Hematopoietic multipotent progenitor cell treated with erythropoietin and hydrocortisone succinate and interleukin-3 and kit ligand, for 8 days (in vitro differentiated cells): Measurements from ENCODE around the gene CLK2.
A peak's percentile ranks its signal among the peaks of the same experiment; 100 is the strongest.

Source experiments
- DNase-seq: peaks from one replicate; pipeline ENCODE4 v3.0.0-alpha.2; 2015

The CLK2 gene

DNA sequence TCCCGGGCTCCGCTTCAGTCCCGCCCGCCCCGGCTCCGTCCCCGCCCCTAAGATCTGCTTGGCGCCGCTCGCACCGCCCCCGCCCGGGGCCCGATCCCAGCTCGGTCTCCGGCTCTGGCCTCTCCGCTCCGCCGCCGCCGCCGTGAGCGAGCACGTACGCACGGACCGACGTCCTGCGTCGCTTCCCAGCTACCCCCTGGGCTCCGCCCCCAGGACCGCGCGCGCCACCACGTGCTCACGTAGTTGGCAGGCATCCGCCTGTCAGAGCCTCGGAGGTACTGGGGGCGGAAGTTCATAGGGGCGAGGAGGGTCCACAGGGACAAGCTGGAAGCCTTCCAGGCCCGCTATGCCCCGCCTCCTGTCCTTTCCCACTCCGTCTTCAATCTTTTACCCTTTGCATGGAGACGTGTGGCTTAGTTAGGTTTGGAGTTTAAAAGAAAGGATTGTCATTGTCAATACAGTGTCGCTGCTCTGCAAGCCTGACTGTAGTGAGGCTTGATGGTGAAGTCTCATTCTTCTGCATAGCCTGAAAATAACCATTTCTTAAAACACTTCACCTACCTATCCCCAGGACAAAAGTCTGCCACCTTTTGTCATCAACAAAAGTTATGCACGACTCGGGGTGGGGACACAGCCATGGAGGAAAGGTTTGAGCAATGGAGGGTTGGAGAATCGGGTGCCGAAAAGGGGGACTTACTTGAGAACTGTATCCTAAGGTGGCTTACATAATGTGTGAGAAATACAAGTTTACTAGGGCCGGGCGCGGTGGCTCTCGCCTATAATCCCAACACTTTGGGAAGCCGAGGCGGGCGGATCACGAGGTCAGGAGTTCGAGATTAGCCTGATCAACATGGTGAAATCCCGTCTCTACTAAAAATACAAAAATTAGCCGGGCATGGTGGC is at the start of gene CLK2:
Gene CLK2, minus strand, starts transcription at position 162 of the 903 bp plus-strand sequence. CDS start 2,527 bp downstream, outside the sequence.
- DNase-seq, result peak; percentile 97

DNA sequence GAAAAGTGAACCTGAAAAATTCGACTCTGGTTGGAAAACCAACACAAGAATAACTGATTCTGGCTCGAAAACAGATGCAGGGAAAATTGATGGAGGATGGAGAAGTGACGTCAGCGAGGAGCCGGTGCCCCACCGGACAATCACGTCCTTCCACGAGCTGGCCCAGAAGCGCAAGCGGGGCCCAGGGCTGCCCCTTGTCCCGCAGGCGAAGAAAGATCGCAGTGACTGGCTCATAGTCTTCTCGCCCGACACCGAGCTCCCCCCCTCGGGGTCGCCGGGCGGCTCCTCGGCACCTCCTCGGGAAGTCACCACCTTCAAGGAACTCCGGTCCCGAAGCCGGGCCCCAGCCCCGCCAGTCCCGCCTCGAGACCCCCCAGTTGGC is 49.3 kb upstream of the CLK2 start:
- DNase-seq, result no peak

DNA sequence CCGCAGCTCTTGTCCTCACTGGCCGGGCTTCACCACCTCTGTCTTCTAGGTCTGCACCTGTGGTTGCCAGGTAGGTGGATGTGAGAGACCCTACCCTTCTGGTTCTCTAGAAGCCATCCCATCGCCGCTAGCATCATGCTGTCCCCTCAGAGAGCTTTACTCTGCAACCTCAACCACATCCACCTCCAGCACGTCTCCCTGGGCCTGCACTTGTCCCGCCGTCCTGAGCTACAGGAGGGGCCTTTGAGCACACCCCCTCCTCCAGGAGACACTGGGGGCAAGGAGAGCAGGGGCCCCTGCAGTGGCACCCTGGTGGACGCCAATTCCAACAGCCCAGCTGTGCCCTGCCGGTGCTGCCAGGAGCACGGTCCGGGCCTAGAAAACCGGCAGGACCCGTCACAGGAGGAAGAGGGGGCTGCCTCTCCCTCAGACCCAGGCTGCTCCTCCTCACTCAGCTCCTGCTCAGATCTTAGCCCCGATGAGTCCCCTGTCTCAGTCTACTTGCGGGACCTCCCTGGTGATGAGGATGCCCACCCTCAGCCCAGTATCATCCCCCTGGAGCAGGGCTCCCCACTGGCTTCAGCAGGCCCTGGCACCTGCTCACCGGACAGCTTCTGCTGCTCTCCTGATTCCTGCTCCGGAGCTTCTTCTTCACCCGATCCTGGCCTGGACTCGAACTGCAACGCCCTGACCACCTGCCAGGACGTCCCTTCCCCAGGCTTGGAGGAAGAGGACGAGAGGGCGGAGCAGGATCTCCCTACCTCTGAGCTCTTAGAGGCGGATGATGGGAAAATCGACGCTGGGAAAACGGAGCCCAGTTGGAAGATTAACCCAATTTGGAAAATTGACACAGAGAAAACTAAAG is 48.6 kb upstream of the CLK2 start:
- DNase-seq, result no peak

DNA sequence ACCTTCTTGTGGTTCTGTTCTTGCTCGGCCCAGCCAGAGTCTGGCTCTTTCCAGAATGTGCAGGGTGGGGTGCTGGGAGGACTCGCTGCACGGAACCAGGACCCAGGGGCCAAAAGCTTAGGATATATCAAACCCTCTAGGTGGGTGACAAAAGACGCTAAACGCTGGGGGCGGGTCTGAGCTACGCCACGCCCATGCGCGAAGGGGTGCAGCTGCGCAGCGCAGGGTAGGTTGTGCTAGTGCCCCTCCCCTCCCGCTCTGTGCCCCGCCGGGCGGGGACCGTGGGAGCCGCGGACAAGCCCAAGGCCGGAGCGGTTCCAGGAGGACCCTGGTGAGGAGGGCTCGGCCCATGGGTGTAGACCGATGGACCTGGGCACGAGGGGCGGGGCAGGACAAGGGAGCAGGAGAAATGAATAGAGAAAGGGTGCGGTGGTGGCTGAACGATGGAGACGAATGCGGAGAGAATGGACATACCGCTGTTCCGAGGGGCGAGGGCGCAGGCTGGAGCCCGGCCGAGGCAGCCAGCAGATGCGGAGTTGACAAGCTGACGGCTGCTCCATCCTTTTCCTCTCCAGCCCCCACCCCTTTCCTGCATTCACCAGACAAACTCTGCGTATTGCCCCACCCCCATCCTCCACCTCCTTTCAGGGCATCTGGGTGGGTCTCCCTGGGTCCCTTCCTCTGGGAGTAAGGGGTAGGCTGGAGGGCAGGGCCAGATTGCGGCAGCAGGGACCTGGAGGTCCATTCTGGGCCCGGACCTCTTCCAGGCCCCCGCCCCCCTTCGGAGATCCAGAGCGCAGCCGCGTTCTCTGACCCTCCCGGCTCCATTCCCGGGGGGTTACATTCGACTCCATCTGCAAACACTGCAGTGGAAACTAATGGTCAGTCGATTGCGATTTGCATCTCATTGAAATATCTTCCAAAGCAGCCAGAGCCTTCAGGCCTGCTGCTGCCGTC is 47.6 kb upstream of the CLK2 start, which contains the start of gene RUSC1:
Gene RUSC1, plus strand, starts transcription at position 234 of the 957 bp plus-strand sequence. CDS start 880 bp downstream, outside the sequence.
- DNase-seq, result peak; percentile 80

DNA sequence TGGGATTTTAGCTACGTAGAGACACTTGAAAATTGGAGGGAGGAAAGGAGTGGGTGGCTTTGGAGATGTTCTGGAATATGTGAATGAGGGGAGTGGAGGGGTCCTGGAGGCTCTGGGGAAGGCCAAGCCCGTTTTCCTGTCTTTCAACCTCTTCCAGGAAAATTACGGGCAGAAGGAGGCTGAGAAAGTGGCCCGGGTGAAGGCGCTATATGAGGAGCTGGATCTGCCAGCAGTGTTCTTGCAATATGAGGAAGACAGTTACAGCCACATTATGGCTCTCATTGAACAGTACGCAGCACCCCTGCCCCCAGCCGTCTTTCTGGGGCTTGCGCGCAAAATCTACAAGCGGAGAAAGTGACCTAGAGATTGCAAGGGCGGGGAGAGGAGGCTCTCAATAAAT is 46.9 kb upstream of the CLK2 start:
- DNase-seq, result no peak

DNA sequence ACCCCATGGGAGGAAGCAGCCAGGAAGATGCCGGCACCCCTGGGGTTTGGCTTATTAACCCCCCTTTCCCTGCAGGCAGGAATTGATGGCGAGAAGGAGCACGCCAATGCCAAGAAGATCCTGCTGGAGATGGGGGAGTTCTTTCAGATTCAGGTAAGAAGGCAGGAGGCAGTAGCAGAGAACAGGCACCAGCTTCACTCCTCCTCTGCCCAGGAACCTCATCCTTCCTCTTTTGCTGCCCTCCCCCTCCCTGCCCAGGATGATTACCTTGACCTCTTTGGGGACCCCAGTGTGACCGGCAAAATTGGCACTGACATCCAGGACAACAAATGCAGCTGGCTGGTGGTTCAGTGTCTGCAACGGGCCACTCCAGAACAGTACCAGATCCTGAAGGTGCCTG is 46.2 kb upstream of the CLK2 start:
- no peak for DNase-seq

DNA sequence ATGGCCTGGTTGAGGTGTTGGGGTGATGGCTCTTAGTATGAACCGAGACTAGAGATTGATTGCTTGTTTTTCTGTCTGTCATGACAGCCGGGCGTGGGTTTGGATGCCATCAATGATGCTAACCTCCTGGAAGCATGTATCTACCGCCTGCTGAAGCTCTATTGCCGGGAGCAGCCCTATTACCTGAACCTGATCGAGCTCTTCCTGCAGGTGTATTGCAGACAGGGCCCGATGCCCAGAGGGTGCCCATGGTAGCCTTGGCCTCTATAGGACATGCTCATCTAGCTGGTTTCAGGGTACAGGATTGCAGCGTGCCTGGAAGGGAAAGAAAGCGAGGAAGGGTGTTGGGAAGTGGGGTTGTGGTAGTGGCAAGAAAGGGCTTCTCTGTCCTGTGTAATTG is 44.8 kb upstream of the CLK2 start:
- no peak for DNase-seq

DNA sequence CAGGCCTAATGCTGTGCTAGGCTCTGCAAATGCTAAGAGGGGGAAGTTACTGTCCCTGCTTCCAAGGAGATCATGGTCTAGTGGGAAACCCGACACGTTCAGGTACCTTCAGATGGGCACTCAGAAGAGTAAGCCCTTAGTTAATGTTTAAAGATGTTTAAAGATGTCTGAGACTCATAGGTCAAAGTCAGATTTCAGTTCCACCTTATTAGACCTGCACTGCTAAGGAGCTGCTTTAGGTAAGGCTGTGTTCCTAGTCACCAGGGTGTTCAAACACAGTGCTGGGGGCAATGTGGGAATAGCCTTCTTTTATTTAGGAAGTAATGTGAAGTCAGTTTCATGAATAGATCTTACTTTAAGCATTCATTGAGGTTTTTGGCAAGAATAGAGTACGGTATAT is 43.6 kb upstream of the CLK2 start:
- DNase-seq, result no peak

DNA sequence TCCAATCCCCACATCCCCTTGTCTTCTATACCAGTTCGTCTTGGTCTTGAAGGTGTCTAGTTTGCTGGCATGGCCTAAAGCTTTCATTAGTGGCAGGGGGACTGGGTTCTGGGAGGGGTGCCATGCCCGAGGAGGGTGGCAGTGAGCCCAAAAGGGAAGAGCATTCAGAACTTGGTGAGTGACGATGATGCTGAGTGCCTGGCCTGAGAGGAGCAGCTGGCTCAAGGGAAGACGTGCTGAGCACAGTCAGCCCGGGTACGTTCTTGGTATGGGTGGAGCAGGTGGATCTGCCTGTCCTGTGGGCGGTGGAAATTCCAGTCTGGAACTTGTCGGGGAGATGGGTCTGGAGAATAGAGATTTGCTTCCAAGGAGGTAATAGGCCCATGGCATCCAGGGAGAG is 40.0 kb upstream of the CLK2 start:
- DNase-seq, result no peak

DNA sequence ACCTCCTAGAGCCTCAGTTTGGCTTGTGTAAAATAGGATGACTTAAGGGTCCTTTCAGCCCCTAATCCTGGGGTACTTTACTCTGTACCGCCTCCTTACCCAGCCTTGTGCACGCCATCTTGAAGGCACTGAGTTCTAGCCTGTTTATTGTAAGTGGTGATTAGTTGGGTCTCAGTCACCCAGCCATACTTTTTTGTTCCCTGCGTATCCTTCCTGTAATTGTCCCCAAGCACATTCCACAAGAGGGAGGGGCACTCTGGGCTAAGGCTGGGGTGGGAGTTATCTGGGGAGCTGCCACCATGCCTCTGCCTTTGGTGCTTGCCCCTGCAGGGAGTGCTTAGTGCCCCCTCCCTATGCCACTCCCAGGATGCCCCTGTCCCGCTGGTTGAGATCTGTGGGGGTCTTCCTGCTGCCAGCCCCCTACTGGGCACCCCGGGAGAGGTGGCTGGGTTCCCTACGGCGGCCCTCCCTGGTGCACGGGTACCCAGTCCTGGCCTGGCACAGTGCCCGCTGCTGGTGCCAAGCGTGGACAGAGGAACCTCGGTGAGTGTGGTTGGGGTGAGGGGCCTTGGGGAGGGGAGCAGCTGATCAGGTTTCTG is 36.2 kb upstream of the CLK2 start:
- DNase-seq, result peak; percentile 53

DNA sequence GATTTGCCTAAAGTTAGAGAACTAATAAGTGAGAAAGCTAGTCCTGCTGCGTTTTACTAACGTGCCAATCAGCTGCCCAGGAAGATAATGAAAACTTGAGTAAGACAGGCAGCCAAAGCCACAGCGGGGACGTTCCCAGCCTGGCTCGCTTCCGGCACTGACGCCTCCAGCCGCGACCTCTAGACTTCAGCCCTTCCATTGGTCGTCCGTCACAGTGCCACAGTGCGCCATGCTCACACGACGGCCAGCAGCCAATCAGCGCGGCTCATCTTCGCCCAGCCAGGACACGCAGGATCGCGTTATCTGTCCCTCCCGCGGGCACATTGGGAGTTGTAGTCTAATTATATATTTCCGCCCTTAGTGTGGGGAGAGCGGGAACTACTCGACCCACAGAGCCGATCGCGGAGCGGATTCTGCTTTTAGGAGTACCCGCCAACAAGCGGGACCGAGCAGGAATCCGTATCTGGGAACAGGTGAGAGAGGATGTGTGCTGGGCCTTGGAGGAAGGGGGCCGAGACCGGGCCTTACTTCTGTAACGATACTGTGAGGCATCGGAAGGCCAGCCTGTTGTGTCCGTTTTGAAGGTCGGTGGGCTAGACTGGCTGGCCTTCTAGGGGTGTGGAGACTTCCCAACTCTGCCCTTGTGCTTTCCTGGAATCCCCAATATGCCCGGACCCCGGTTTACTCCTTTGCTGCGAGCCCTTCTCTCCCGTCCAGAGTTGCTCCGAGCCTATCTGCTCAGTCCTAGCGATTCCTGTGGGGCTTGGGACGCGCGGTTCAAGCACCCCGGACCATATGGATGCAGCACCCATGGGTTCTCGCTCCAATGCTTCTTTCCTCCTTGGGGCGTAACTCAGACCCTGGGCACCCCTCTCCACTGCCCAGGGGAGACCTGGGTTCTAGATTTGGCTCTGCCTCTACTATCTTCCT is 35.5 kb upstream of the CLK2 start, which contains the start of gene FDPS:
Gene FDPS, plus strand, starts transcription at position 374 of the 930 bp plus-strand sequence. CDS start 924 bp downstream, outside the sequence.
- DNase-seq, result peak; percentile 100

DNA sequence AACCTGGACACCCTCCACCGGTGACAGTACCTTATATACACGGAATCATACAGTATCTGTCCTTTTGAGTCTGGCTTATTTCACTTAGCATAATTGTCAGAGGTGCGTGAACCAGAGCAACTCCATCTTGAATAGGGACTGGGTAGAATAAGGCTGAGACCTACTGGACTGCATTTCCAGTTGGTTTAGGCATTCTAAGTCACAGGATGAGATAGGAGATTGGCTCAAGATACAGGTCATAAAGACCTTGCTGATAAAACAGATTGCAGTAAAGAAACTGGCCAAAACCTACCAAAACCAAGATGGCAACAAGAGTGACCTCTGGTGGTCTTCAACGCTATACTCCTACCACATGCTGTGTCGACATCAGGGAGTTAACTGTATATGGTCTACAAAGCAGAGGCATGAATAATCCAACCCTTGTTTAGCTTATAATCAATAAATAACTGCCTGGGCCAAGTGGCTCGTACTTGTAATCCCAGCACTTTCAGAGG is 34.0 kb upstream of the CLK2 start:
- DNase-seq, result peak; percentile 85

DNA sequence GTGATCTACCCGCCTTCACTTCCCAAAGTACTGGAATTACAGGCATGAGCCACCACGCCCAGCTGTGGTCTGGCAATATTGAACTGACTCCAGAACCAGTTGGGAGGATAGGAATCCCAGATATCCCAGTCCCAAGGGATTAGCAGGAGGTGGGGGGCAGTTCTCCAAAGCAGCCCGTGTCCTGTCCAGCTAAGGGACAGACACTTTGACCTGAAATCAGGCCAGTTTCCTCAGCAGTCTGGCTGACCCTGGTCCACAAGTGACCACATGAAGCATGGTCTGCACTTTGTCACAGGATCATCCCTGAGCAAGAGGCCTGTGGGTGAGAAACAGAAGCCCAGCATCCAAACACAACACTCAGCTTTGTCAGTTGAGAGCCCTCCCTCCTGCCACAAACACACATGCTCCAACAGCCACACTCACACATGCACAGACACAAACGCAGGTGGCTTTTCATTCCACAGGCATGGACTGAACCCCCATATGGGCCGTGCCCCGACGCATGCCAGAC is 32.6 kb upstream of the CLK2 start:
- no peak for DNase-seq

DNA sequence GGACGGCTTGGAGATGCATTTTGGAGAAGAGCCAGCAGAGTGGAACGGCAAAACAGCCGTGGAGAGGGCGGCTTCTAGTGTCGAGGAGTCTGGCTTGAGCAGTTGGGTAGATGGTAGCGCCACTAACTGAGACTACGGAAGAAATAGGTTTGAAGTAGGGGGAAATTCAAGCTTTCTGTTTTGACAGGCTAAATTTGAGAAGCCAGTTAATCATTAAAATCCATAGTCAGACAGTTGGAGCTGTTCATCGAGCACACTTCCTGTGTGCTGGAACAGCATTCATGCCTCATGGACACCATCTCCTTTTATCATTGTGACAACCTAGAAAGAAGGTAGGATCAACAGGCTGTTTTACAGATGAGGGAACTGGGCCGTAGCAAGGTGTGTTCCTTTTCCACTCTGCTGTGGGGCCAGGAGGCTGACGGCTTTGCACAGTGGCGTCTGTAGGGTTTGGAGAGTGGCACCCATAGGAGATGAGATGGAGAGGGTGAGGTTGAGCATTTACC is 31.3 kb upstream of the CLK2 start:
- DNase-seq, result no peak

DNA sequence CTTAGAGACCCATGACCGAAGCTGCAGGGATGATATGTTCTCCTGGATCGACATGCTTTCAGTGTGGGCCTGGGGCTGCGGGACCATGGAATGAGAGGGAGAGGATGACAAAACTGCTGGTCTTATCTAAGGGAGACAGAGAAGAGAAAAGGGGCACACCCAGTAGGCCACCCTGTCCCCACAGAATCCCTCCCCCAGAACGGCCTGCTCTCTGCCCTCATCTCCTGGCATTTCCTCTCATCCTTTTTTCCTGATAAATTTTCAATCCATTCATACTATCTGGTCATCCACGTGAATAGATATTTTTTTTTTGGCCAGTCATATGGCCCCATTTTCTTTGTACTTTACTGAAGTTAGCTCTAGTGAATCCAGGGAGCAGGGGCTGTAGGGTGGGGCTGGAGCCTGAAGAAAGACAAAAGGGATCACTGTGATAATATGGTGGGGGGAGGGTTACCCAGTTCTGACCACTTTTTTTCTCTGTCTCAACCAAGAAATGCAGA is 28.1 kb upstream of the CLK2 start, which contains the start of gene PKLR:
Gene PKLR, minus strand, starts transcription at position 97 of the 500 bp plus-strand sequence. Its CDS starts 43 bp downstream, at position 54.
- DNase-seq, result peak; percentile 91

DNA sequence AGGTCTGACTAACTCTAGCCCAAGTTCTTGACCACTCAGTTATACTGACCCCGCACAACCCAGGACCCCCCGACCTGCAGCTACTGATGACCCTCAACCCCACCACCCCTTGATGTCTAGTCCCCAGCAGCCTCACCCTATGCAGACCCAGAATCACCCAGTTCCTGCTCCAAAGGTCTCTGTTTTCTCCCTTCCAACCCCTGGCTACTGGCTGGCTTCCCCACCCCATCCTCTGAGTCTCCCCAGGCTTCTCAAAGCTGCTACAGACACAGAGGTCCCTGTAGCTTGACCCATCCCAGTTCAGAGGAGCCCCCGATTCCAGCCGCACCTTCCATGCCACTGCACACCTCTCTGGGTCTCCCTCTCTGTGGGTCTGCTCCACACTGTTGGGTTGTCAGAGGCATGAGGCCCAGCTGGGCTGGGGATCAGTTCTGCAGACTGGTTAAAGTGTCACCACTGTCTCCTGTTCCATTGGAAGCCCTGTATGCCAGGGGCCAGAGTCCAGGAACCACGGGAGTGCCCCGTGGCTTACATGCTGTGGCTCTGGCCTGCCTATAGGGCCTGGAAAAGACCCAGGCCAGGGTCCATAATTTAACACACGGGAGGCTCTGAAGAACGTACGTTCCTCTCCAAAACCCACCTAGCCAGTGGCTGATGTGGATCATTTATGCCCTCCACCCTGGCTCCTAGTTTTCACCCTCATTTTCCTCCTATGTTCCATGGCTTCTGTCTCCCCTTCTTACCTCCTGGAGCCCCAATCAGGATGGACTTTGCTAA is 27.4 kb upstream of the CLK2 start:
- DNase-seq, result no peak

DNA sequence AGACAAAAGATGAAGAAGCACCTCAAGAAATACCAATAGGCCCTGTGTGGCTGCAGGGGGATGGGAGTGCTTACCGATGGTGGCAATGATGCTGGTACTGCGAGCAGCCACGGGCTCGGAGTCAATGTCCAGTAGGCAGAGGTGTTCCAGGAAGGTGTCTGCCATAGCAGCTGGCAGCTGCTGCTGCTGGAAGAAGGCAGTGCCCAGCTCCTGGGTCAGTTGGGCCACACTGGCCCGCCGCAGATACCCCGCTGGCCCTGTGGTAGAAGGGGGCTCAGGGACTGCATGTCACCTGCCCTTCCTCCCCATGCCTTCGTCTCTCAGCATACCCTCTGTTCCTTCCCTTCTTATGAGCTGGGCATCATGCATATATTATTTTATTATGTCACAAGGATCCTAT is 26.7 kb upstream of the CLK2 start:
- no peak for DNase-seq

DNA sequence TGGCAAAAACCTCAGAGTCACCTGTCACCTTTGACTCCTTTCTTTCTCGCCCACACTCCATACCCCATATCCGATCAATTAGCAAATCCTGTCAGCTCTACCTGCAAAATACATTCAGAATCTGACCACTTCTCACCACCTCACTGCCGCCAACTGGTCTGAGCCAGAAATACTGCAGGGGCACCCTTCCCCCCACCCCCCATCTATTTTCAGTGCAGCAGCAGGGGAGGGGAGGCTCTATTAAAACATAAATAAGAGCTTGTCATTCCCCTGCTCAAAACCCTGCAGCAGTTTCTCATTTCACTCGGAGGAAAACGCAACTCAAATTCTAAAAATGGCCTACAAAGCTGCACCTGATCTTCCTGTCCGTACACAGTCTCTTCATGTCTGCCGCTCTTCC is 24.1 kb upstream of the CLK2 start:
- no peak for DNase-seq

DNA sequence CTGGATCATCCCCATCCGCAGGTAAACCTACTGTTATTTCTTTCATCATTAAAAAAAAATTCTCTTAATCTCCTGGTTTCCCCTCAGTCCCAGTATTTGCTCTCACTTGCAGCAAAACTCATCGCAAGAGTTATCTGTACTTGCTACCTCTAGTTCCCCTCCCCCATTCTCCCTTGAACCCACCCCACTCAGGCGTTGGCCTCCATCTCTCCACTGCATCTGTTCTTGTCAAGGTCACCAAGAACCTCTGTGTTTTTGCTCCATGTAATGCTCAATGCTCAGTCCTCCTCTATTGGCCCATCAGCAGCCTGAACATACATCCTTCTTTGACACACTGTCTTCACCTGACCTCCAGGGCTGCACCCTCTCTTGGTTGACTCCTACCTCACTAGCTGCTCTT is 23.4 kb upstream of the CLK2 start:
- peak; percentile 59 for DNase-seq
